Liver (tissue), 9 donors: ENCODE data around the gene SLC29A3. TPM values are rescaled to one million over a fixed set of nuclear protein-coding genes. Genes with fewer than 3 reads are reported as not detected.

Source experiments
- DNase-seq: peaks from one replicate; pipeline ENCODE4 v3.0.0-alpha.2; 2017; ENCODE audit warnings: low spot score
- H3K27ac ChIP-seq, 2 donors: one replicate each; pipeline ENCODE4 v1.7.0; 2013; ENCODE audit warnings: inconsistent platforms in 2 of 2, low read length in 2 of 2, control low read depth in 1 of 2, low read depth in 1 of 2, mild to moderate bottlenecking in 1 of 2
- H3K27me3 ChIP-seq, 4 donors: one replicate each; pipeline versions ENCODE4 v1.6.1 to v1.7.0; 2013; ENCODE audit warnings: low read length in 3 of 4, inconsistent platforms in 1 of 4, mild to moderate bottlenecking in 1 of 4, moderate library complexity in 1 of 4; ENCODE audit not compliant: control insufficient read depth in 4 of 4, insufficient read depth in 4 of 4
- H3K36me3 ChIP-seq, 4 donors: one replicate each; pipeline versions ENCODE4 v1.6.1 to v1.7.0; 2013; ENCODE audit warnings: low read length in 3 of 4, mild to moderate bottlenecking in 3 of 4, low read depth in 1 of 4, moderate library complexity in 1 of 4; ENCODE audit not compliant: control insufficient read depth in 4 of 4, insufficient read depth in 3 of 4
- H3K4me1 ChIP-seq, 4 donors: one replicate each; pipeline versions ENCODE4 v1.6.1 to v1.7.0; 2013; ENCODE audit warnings: low read length in 3 of 4, mild to moderate bottlenecking in 3 of 4, moderate library complexity in 1 of 4; ENCODE audit not compliant: control insufficient read depth in 4 of 4, insufficient read depth in 4 of 4
- H3K4me3 ChIP-seq, 3 donors: one replicate each; pipeline versions ENCODE4 v1.6.1 to v1.7.0; 2013; ENCODE audit warnings: low read length in 3 of 3, control low read depth in 1 of 3, low read depth in 1 of 3, mild to moderate bottlenecking in 1 of 3
- H3K9ac ChIP-seq, 2 donors: one replicate each; pipeline ENCODE4 v1.7.0; 2013; ENCODE audit warnings: low read length in 2 of 2, mild to moderate bottlenecking in 2 of 2, moderate library complexity in 2 of 2, control low read depth in 1 of 2, low read depth in 1 of 2
- H3K9me3 ChIP-seq, 4 donors: one replicate each; pipeline versions ENCODE4 v1.6.1 to v1.7.0; 2013; ENCODE audit warnings: low read length in 3 of 4; ENCODE audit not compliant: control insufficient read depth in 4 of 4
- EGR1 ChIP-seq, 2 donors: IDR thresholded peaks; 2 replicates each; pipeline ENCODE4 v1.6.1; 2016 to 2018; ENCODE audit warnings: antibody characterized with exemption in 2 of 2, low read depth in 2 of 2
- FOXA1 ChIP-seq: IDR thresholded peaks from 2 replicates; pipeline ENCODE4 v1.6.1; 2016; ENCODE audit warnings: antibody characterized with exemption
- FOXA2 ChIP-seq: IDR thresholded peaks from 2 replicates; pipeline ENCODE4 v1.6.1; 2016; ENCODE audit warnings: antibody characterized with exemption
- GABPA ChIP-seq, 2 donors: IDR thresholded peaks in 1 of 2; conservative IDR thresholded peaks in 1 of 2; 2 replicates each; pipeline ENCODE4 v1.6.1; 2016; ENCODE audit warnings: antibody characterized with exemption in 2 of 2, mild to moderate bottlenecking in 1 of 2, moderate library complexity in 1 of 2
- HNF4A ChIP-seq, 2 donors: conservative IDR thresholded peaks; 2 replicates each; pipeline ENCODE4 v1.6.1; 2016; ENCODE audit warnings: antibody characterized with exemption in 2 of 2, mild to moderate bottlenecking in 2 of 2
- HNF4G ChIP-seq: IDR thresholded peaks from 2 replicates; pipeline ENCODE4 v1.6.1; 2016; ENCODE audit warnings: antibody characterized with exemption
- JUND ChIP-seq, 2 donors: IDR thresholded peaks; 2 replicates each; pipeline ENCODE4 v1.6.1; 2016; ENCODE audit warnings: antibody characterized with exemption in 2 of 2
- NR2F2 ChIP-seq: IDR thresholded peaks from 2 replicates; pipeline ENCODE4 v1.6.1; 2016; ENCODE audit warnings: antibody characterized with exemption
- RAD21 ChIP-seq, 2 donors: IDR thresholded peaks; 2 replicates each; pipeline ENCODE4 v1.6.1; 2016; ENCODE audit warnings: antibody characterized with exemption in 2 of 2, mild to moderate bottlenecking in 2 of 2
- RXRA ChIP-seq, 2 donors: IDR thresholded peaks; 2 replicates each; pipeline ENCODE4 v1.6.1; 2017 to 2018; ENCODE audit warnings: antibody characterized with exemption in 2 of 2, mild to moderate bottlenecking in 1 of 2
- SP1 ChIP-seq: IDR thresholded peaks from 2 replicates; pipeline ENCODE4 v1.6.1; 2018; ENCODE audit warnings: antibody characterized with exemption, mild to moderate bottlenecking
- TAF1 ChIP-seq: conservative IDR thresholded peaks from 2 replicates; pipeline ENCODE4 v1.6.1; 2016; ENCODE audit warnings: antibody characterized with exemption, mild to moderate bottlenecking
- YY1 ChIP-seq: IDR thresholded peaks from 2 replicates; pipeline ENCODE4 v1.6.1; 2016; ENCODE audit warnings: antibody characterized with exemption, mild to moderate bottlenecking
- WGBS: extraction: QIAGEN DNeasy Blood & Tissue Kit; methylation state at CpG from one replicate; pipeline ENCODE4 v1.1.7; 2013; 5-methylcytosine and 5-hydroxymethylcytosine counted together
- polyA plus RNA-seq, 2 donors: library from polyadenylated mRNA; stranded (reverse) in 1 of 2; unstranded in 1 of 2; fragments of 200-250 nt in 1 of 2; fragments of >200 nt in 1 of 2; fragmentation: Nextera tagmentation in 1 of 2; extraction: Ambion mirVana in 1 of 2; gene quantifications; one replicate each; pipeline versions ENCODE4 v1.2.1 to v1.2.3, GENCODE V29; 2013 to 2015
- total RNA-seq, 2 donors: library from RNA; depleted of rRNA; stranded (reverse); fragments of >200 nt; gene quantifications; one replicate each; pipeline ENCODE4 v1.2.3, GENCODE V29; 2014
- TF ChIP-seq, protein P1 (sequence below): IDR thresholded peaks from 2 replicates; pipeline ENCODE4 v1.6.1; 2016; ENCODE audit warnings: antibody characterized with exemption, mild to moderate bottlenecking
- TF ChIP-seq, protein P2 (sequence below): IDR thresholded peaks from 2 replicates; pipeline ENCODE4 v1.6.1; 2016; ENCODE audit warnings: antibody characterized with exemption
- TF ChIP-seq, protein P3 (sequence below): fragments of 150-350 bp; IDR thresholded peaks from 2 replicates; pipeline ENCODE4 v1.5.1; 2017; ENCODE audit warnings: improper control_type of control experiment, low read depth, low read length; ENCODE audit not compliant: missing input control
- TF ChIP-seq, protein P4 (sequence below): IDR thresholded peaks from 2 replicates; pipeline ENCODE4 v1.6.1; 2016; ENCODE audit warnings: antibody characterized with exemption
- TF ChIP-seq, protein P5 (sequence below): IDR thresholded peaks from 2 replicates; pipeline ENCODE4 v1.6.1; 2016; ENCODE audit warnings: antibody characterized with exemption
- donor health status: healthy.
- donor health status: healthy.
- donor health status: healthy.
- donor health status: healthy.
- donor health status: healthy.

Gene SLC29A3
- total and polyA plus RNA-seq, 4 donors = 3.1 to 11.9 (median 5.3) TPM

DNA sequence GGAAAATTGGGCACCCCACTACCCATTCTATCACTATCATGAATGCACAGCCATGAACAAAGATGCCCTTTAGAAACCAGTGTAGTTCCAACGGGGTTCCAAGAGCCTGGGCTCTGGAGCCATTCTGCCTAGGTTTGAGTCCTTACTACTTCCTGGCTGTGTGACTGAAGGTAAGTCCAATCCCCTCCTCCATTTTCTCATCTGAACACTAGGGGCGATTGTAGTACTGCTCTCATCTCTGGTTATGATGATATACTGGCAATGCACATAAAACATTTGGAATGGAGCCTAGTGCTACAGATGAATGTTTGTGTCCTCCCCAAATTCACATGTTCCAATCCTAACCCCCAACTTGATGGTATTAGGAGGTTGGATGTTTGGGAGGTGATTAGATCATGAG lies 49.6 kb downstream of the SLC29A3 start:
- Histone ChIP-seq H3K9ac (no peak overlapping the region), H3K4me3 (no peak overlapping the region)
- 75% methylated on average over 2 of the region's 2 CpGs for WGBS

DNA sequence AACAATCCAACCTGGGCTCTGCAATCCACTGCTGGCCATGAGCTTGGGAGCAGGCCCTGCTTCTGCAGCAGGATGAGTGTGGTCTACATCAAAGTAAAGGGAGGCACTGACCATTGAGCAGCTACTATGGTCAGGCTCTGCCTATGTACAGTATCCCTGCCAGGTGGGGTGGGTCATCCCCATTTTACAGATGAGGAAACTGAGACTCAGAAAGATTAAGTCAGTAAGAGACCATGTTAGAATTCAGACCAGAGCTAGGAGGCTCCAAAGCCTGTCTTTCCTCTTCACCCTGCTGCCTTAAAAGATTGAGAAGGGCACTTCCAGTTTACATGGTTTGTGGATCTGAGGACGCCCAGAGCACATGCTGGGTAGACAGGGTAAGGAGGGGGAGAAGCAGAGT lies 50.5 kb downstream of the SLC29A3 start:
- no peaks in the 10 kb centered on the region for H3K36me3 ChIP-seq
- no peak overlapping the region for H3K4me3 ChIP-seq
- 86% methylated on average over 1 of the region's 1 CpG for WGBS
- no peak overlapping the region for H3K27ac ChIP-seq
- TF ChIP-seq, protein P1, sequence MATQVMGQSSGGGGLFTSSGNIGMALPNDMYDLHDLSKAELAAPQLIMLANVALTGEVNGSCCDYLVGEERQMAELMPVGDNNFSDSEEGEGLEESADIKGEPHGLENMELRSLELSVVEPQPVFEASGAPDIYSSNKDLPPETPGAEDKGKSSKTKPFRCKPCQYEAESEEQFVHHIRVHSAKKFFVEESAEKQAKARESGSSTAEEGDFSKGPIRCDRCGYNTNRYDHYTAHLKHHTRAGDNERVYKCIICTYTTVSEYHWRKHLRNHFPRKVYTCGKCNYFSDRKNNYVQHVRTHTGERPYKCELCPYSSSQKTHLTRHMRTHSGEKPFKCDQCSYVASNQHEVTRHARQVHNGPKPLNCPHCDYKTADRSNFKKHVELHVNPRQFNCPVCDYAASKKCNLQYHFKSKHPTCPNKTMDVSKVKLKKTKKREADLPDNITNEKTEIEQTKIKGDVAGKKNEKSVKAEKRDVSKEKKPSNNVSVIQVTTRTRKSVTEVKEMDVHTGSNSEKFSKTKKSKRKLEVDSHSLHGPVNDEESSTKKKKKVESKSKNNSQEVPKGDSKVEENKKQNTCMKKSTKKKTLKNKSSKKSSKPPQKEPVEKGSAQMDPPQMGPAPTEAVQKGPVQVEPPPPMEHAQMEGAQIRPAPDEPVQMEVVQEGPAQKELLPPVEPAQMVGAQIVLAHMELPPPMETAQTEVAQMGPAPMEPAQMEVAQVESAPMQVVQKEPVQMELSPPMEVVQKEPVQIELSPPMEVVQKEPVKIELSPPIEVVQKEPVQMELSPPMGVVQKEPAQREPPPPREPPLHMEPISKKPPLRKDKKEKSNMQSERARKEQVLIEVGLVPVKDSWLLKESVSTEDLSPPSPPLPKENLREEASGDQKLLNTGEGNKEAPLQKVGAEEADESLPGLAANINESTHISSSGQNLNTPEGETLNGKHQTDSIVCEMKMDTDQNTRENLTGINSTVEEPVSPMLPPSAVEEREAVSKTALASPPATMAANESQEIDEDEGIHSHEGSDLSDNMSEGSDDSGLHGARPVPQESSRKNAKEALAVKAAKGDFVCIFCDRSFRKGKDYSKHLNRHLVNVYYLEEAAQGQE = no peak
- TF ChIP-seq, protein P2, sequence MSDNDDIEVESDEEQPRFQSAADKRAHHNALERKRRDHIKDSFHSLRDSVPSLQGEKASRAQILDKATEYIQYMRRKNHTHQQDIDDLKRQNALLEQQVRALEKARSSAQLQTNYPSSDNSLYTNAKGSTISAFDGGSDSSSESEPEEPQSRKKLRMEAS = no peak
- TF ChIP-seq, protein P3, sequence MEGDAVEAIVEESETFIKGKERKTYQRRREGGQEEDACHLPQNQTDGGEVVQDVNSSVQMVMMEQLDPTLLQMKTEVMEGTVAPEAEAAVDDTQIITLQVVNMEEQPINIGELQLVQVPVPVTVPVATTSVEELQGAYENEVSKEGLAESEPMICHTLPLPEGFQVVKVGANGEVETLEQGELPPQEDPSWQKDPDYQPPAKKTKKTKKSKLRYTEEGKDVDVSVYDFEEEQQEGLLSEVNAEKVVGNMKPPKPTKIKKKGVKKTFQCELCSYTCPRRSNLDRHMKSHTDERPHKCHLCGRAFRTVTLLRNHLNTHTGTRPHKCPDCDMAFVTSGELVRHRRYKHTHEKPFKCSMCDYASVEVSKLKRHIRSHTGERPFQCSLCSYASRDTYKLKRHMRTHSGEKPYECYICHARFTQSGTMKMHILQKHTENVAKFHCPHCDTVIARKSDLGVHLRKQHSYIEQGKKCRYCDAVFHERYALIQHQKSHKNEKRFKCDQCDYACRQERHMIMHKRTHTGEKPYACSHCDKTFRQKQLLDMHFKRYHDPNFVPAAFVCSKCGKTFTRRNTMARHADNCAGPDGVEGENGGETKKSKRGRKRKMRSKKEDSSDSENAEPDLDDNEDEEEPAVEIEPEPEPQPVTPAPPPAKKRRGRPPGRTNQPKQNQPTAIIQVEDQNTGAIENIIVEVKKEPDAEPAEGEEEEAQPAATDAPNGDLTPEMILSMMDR = no peak
- DNase-seq = no peak
- no peaks in the 10 kb centered on the region for H3K9me3 ChIP-seq
- H3K4me1 ChIP-seq = no peaks in the 10 kb centered on the region
- no peak overlapping the region for H3K9ac ChIP-seq
- no peaks in the 10 kb centered on the region for H3K27me3 ChIP-seq

More for the DNA sequence above, 49.6 kb downstream of the SLC29A3 start:
- no peak for DNase-seq
- Histone ChIP-seq H3K4me1 (no peaks in the 10 kb centered on the region), H3K27ac (no peak overlapping the region), H3K36me3 (no peaks in the 10 kb centered on the region), H3K9me3 (no peaks in the 10 kb centered on the region), H3K27me3 (no peaks in the 10 kb centered on the region)
- no peak for TF ChIP-seq HNF4G
- TF ChIP-seq FOXA1 = no peak
- no peak for TF ChIP-seq NR2F2
- no peak for TF ChIP-seq EGR1 (IDR thresholded peaks at IDR 0.05; ENCODE audit: low read depth in 2 of 2)
- TF ChIP-seq RAD21 (IDR thresholded peaks at IDR 0.05) = no peak
- TF ChIP-seq SP1 = no peak
- TF ChIP-seq, protein P3 = no peak
- TF ChIP-seq GABPA (IDR thresholded peaks at IDR 0.05 in 1 of 2, conservative IDR thresholded peaks at IDR 0.05 in 1 of 2) = no peak
- no peak for TF ChIP-seq JUND (IDR thresholded peaks at IDR 0.05)
- TF ChIP-seq FOXA2 = no peak
- TF ChIP-seq, protein P1 = no peak
- TF ChIP-seq, protein P2 = no peak
- TF ChIP-seq, protein P4, sequence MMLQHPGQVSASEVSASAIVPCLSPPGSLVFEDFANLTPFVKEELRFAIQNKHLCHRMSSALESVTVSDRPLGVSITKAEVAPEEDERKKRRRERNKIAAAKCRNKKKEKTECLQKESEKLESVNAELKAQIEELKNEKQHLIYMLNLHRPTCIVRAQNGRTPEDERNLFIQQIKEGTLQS = no peak
- no peak for TF ChIP-seq TAF1
- no peak for TF ChIP-seq YY1
- TF ChIP-seq HNF4A (conservative IDR thresholded peaks at IDR 0.05) = no peak
- TF ChIP-seq, protein P5, sequence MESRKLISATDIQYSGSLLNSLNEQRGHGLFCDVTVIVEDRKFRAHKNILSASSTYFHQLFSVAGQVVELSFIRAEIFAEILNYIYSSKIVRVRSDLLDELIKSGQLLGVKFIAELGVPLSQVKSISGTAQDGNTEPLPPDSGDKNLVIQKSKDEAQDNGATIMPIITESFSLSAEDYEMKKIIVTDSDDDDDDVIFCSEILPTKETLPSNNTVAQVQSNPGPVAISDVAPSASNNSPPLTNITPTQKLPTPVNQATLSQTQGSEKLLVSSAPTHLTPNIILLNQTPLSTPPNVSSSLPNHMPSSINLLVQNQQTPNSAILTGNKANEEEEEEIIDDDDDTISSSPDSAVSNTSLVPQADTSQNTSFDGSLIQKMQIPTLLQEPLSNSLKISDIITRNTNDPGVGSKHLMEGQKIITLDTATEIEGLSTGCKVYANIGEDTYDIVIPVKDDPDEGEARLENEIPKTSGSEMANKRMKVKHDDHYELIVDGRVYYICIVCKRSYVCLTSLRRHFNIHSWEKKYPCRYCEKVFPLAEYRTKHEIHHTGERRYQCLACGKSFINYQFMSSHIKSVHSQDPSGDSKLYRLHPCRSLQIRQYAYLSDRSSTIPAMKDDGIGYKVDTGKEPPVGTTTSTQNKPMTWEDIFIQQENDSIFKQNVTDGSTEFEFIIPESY = no peak
- no peak for TF ChIP-seq RXRA (IDR thresholded peaks at IDR 0.05)
